HG02588 (cell line): ENCODE data around the gene MTNR1A.

Experiments used
- ATAC-seq: cut with Tn5 transposase; IDR thresholded peaks from one replicate; pipeline ENCODE4 v1.9.1; 2021; ENCODE audit warnings: mild to moderate bottlenecking, moderate library complexity; ENCODE audit not compliant: unreplicated experiment

The MTNR1A gene

GRCh38 chr4:186554914-186555827, at the start of gene MTNR1A:
Gene MTNR1A, minus strand, starts transcription at chr4:186555567. Its CDS starts 202 bp downstream, at chr4:186555365.
- no peak for ATAC-seq

GRCh38 chr4:186604124-186604807, 48.9 kb upstream of the MTNR1A start:
- no peak for ATAC-seq

DNA sequence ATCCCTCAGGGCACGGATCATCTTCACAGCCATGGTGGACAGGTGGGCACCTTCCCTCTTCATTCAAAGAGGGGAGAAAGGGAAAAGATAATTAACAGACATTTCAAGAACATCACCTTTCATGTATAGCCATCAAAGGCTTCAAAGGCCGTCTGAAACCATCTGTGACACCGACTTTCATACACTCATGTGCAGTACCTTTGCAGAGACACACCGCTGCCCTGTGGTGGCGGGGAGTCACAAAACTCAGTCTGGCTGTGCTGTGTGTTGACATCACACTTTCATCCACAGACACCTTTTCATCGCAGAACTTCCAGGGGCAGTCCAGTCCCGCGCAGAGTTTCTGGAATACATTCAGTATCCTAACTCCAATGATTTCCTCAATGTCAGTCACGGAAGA, 47.6 kb upstream of the MTNR1A start:
- ATAC-seq: no peak

DNA sequence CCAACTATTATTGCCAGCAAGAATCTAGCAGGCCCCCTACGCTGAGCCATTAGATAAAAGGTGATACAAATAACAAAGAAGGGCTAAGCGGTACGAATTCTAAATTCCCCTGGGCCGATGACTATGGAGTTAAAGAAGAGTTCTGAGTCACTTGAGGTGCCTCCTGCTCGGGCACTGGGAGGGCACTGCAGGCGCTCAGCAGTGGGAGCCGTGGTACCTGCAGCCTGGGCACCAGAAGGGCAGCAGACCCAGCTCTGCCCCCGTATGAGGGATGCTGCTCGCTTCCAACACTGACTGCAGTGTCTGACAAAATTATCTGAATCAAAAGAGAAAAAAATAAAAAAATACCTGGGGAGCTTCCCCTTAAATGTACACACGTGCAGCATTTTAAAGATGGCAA, 44.1 kb upstream of the MTNR1A start:
- ATAC-seq: no peak

DNA sequence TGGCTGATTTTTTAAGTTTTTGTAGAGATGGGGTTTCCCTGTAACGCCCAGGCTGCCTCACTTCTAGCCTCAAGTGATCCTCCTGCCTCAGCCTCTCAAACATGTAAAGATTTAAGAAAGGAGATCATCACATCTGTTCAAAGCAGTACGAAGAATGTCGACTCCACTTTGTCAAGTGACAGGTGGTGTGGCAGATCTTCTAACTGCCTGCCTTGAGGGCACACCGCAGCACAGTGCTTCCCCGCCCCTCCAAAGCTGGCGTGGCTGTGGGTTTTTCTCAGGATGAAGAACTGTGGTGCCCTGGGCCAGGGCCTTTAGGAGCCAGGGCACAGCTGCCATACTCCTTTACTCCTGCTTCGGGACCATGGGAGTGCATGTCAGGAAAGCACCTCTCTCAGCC, 43.3 kb upstream of the MTNR1A start:
- ATAC-seq: no peak

DNA sequence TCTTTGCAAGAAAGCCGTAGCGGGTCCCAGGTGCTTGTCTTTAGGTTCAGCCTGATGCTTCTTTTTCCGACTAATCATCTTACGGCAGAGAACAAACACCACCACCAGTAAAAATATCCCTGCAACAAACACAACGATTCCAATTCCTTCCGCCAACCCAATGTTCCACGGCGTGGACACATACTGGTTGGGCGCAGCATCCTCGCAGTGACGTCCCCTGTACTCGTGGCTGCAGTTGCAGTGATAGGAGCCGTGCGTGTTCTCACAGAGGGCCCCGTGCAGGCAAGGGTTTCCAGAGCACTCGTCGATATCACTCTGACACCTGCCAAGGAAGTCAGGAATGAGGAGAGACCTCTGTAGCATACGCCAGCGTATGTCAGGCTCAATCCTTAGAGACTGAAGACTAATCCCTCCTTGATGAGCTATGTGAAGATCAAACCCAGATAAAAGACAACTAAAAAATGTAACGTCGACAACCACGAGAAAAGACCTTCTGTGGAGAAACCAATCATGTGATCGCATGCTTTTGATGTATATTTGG, 41.6 kb upstream of the MTNR1A start:
- no peak for ATAC-seq

DNA sequence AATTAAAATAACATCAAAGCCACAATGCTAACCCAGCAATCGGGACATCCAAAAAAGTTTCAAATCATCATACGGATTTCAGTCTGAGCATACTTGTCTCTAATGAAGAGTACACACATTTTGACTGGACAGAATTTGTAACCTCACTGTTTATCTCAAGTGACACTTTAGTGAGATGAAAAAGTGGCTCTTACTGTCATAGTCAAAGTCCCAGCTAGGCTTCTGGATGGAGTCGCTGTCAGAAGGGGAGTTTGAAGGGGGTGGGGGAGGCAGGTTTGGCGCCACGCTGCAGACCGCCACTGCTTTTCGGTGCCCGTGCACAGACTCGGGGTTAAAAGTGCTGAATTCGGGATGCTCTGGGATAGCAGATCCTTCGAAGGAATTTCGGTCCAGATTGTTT, 41.0 kb upstream of the MTNR1A start:
- ATAC-seq: no peak

GRCh38 chr4:186593587-186593973, 38.2 kb upstream of the MTNR1A start:
- ATAC-seq: no peak

DNA sequence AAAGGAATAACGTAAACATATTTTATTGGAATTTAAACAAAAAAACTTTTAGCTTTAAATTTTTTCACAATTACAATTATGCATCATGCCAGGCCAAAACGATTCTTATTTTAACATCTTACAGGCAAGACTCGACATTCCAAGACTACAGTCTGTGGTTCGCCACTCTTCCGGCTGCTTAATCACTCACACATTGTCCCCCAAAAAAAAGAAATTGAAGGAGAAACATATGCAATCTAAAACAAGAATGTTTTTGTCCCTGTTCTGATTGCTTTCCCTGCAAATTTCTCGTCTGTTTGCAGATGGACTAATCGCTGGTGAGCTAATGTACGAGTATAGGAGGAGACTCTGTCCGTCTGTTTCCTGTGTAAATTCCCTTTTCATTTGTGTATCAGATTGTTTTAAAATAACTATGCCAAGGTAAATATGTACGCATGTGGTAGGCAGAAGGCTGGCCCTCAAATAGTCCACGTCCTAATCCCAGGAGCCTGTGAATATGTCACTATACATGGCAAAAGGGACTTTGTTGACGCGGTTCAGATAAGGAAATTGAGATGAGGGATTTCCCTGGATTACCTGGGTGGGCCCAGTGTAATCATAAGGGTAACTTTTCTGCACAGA, 37.7 kb upstream of the MTNR1A start:
- no peak for ATAC-seq

DNA sequence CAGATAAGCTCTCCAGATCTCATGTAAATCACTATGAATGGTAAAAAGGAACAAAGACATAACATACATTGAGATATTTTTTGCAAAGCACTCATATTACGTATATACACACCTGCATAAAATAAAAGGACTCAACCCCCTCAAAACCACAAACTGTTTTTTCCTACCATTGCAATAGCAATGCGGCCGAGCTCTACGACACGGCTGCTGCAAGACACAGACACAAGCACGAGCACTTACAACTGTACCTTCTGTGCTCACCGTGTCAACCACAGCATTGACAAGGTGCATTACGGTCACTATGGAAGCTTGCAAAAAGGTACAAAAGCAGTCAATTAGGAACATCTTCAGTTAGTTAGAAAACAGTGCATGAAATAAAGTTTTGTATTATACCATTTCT, 37.1 kb upstream of the MTNR1A start:
- ATAC-seq: no peak

DNA sequence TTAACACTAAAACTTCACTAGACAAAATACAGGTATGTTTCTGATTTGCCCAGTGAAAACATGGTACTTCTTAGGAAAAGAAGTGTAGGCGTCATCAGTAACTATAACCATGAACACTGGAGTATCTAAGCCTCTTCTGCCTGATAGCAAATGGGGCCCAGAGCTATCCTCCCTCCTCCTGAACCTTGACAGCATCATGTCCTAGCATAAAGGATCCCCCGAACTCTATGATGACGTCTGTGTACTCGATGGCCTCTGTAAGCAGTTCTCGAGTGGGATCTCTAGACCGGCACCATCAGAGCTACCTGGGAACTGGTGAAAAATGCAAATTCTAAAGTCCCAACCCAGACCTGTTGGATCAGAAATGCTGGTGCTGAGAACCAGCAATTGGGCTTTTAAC, 36.3 kb upstream of the MTNR1A start:
- ATAC-seq: no peak

DNA sequence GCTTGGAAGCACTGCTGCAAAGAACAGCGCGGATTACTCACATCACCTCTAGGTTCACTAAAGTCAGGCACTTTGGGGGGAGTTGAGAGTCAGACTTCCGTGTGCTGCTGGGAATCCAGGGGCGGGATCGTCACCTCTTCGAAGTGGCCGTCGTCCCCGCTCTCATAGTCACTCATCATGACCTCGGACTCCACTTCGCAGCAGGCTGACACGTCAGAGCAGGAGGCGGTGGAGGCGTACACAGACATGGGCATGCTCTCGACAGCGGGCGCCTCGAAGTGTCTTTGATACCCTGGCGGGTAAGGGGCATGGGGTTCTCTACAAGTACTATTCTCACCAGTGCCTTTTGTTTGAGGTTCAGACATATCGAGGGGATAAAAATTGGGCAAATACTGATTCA, 33.1 kb upstream of the MTNR1A start:
- ATAC-seq: no peak

DNA sequence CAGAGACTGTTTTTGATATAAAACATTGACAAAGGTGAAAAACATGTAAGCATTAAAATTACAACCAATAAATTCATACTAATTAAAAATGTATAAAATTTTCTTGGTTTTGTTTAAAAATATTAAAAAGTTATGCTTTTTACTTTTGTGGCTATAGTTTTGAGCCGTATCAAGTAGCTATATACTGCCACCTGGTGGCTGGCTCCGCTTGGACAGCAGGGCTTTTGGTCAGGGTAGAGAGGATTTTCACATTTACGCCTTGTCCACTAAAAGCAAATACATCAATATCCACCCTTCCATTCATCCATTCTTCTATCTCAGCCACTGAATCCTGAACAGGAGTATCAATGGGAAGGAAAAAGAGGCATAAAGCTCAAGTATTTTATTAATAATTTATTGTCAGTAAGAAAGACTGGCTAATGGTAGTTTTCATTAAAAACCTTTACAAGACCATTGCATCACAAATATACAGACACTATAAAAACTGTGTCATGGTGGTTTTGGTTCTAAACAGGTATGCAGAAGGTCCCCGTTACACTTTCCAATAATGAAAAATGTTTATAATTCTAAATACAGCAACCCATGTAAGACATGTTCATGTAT, 32.1 kb upstream of the MTNR1A start:
- peak; percentile 72 for ATAC-seq

DNA sequence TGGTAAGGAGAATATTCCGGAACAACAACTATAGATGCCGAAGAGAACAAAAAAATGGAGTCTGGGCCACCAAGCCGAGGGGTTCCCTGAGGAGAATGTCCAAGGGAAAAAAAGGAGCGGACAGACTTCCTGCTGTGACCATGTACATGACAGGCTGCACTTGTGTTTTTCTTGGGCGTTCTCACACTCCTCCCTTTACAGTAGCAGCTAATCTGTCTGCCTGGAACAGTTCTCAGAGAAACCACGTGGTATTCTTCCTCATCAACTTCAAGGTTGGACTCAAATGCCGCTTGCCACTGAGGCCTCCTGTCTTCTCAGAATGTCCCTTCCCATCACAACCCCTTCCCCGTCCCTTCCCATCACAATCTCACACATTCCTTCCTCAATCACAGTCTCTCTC, 30.8 kb upstream of the MTNR1A start:
- ATAC-seq: no peak

DNA sequence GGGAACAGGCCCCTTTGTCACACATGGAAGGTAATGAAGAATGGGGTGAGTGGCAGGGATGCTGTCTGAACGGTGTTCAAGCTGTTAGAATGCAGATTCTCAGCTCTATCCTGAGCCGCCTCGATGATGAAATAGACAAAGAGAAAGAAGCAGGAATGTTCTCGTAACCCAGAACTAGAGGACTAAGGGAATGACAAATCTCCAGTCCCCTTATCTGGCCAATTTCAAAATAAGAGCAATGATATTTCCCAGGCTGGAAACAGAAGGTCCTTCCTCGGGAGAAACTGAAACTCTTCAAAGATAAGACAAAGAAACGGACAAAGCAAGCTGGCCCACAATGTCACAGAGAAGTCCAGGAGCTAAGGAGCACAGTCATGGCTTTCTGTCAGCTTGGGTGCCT, 29.5 kb upstream of the MTNR1A start:
- ATAC-seq: no peak

DNA sequence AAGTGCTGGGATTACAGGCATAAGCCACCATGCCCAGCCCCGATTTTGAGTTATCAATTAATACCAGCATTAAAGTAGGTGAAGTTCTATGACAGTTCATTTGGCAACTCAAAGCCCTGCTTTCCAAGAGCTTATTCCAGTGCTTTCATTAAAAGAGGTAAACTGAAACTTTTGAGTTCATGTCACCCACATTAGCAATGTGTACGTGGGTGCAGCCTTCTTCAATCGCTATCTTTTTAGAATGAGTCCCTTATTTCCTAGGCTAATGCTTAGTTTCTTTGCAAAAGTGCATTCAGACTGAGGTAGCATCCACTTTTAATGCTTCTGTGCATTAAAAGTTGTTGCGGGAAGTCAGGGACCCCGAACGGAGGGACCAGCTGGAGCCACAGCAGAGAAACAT, 26.1 kb upstream of the MTNR1A start:
- ATAC-seq: no peak

DNA sequence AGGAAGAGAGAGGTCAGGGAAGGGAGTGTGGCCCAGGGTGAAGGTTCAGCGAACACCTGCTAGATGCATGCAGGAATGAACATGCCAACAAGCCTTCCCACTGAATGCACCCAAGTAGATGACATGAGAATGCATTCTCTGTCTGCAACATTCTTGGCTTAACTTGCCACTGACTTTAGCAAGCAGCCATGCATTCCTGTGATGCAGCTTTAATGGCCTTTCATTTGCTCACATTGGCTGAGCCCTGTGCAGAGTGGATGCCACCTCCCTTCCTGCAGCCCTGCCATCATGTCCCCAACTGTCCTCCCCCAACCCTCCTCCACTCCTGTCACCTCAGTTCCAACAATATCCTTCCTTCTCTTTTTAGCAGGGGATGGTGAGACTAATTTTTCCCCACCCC, 25.3 kb upstream of the MTNR1A start:
- no peak for ATAC-seq

- no peak for ATAC-seq
These were observed 15.0 kb upstream of the MTNR1A start for GRCh38 chr4:186570193-186570996.

GRCh38 chr4:186569533-186570192, 14.3 kb upstream of the MTNR1A start:
- no peak for ATAC-seq

- no peak for ATAC-seq
These were observed 10.7 kb upstream of the MTNR1A start for GRCh38 chr4:186566068-186566467.
